Breast epithelium (tissue), 3 donors: ENCODE results near the gene RAB33B.

Source experiments
- POLR2A ChIP-seq: fragments of 450-650 bp; IDR thresholded peaks from one replicate; pipeline ENCODE4 v1.6.1; 2016; ENCODE audit warnings: antibody characterized with exemption, mild to moderate bottlenecking, moderate library complexity
- TF ChIP-seq, protein P1 (sequence below), 3 donors: fragments of 450-650 bp; IDR thresholded peaks; one replicate each; pipeline ENCODE4 v1.5.1; 2016 to 2017; ENCODE audit warnings: antibody characterized with exemption in 3 of 3, mild to moderate bottlenecking in 3 of 3, moderate library complexity in 3 of 3

DNA sequence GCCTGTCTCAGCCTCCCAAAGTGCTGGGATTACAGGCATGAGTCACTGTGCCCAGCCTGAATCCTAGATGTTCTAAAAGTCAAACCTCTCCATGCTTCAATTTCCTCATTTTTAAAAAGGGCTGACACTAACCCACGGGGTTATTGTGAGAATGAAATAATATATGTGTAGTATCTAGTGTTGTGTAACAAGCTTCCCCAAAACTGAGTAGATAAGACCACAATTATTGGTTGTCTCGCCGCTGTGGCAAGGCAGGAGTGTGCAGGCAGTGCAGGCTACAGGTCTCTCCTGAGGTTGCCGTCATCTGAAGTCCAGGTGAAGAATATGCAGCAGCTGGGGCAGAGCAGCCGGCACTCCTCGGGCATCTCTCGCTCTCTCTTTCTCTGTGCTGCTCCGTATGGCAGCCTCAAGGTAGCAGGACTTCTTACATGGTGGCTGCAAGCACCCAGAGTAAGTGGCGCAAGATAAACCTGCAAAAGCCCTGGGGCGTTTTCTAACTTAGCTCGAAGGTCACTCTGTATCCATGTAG is 30.9 kb downstream of the RAB33B start:
- TF ChIP-seq POLR2A: no peak
- TF ChIP-seq, protein P1, sequence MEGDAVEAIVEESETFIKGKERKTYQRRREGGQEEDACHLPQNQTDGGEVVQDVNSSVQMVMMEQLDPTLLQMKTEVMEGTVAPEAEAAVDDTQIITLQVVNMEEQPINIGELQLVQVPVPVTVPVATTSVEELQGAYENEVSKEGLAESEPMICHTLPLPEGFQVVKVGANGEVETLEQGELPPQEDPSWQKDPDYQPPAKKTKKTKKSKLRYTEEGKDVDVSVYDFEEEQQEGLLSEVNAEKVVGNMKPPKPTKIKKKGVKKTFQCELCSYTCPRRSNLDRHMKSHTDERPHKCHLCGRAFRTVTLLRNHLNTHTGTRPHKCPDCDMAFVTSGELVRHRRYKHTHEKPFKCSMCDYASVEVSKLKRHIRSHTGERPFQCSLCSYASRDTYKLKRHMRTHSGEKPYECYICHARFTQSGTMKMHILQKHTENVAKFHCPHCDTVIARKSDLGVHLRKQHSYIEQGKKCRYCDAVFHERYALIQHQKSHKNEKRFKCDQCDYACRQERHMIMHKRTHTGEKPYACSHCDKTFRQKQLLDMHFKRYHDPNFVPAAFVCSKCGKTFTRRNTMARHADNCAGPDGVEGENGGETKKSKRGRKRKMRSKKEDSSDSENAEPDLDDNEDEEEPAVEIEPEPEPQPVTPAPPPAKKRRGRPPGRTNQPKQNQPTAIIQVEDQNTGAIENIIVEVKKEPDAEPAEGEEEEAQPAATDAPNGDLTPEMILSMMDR (IDR thresholded peaks at IDR 0.05): no peak
